HCT116 (cell line): ENCODE measurements around the gene ZNF165. TPM values are rescaled to one million over a fixed set of nuclear protein-coding genes. Genes with fewer than 3 reads are reported as not detected.

ENCODE experiments used
- ATAC-seq: fragments of 200-7000 bp; cut with Tn5 transposase; 2 replicates; pipeline ENCODE4 v1.9.1; 2020; ENCODE audit warnings: mild to moderate bottlenecking, moderate library complexity
- BruUV-seq: library from RNA; stranded (reverse); fragments of 400-500 nt; replicated peaks from 2 replicates; lab custom pipeline; 2021; lab: Mats Ljungman, UMichigan
- CTCF ChIA-PET: fragments of 300-600 bp; sonication (Branson Sonifier 250); formaldehyde crosslinking; loops from one replicate; lab custom pipeline; 2021; ENCODE audit warnings: antibody characterized with exemption; lab: Charles Lee
- POLR2A ChIA-PET: fragments of 300-600, 350-600 bp; sonication (Branson Sonifier 250); formaldehyde crosslinking; loops from one replicate; lab custom pipeline; 2021; ENCODE audit warnings: antibody characterized with exemption; lab: Charles Lee
- RAD21 ChIA-PET, 2 experiments: fragments of 300-600 bp; sonication (Branson Sonifier 250); formaldehyde crosslinking; loops; one replicate each; lab custom pipeline; 2023; ENCODE audit warnings: low total read pairs in 2 of 2; ENCODE audit not compliant: uncharacterized antibody in 2 of 2, unreplicated experiment in 2 of 2, low non-redundant PET in 1 of 2; lab: Charles Lee
- DNase-seq: peaks from one replicate; pipeline ENCODE4 v3.0.0-alpha.2; 2010; ENCODE audit warnings: low read depth, low spot score
- H2AFZ ChIP-seq: fragments of 200-600 bp; shearing (Covaris generic), sonication (generic); 2 replicates; pipeline ENCODE4 v1.6.1; 2017; ENCODE audit warnings: low read depth, mixed run types, mixed read lengths, antibody characterized with exemption, low read length; ENCODE audit not compliant: poor library complexity, severe bottlenecking
- H3K27ac ChIP-seq: 2 replicates; pipeline ENCODE4 v1.5.1; 2012; ENCODE audit warnings: low read depth, low read length
- H3K27me3 ChIP-seq: fragments of 200-600 bp; sonication (generic); 2 replicates; pipeline ENCODE4 v1.6.1; 2016; ENCODE audit warnings: mixed run types, low read length, mixed read lengths; ENCODE audit not compliant: insufficient read depth
- H3K36me3 ChIP-seq, 2 experiments: fragments of 200-500 bp in 1 of 2; fragments of 200-600 bp in 1 of 2; sonication (Bioruptor generic) in 1 of 2; sonication (generic) in 1 of 2; 2 replicates each; pipeline versions ENCODE4 v1.5.1 to v1.6.1; 2014 to 2016; ENCODE audit warnings: low read length in 2 of 2, inconsistent platforms in 1 of 2, mixed read lengths in 1 of 2, mixed run types in 1 of 2; ENCODE audit not compliant: insufficient read depth in 2 of 2, control insufficient read depth in 1 of 2
- H3K4me1 ChIP-seq, 2 experiments: fragments of 200-600 bp in 1 of 2; sonication (generic) in 1 of 2; 2 replicates each; pipeline versions ENCODE4 v1.5.1 to v1.6.1; 2012 to 2017; ENCODE audit warnings: low read length in 2 of 2, inconsistent platforms in 1 of 2, mild to moderate bottlenecking in 1 of 2, mixed read lengths in 1 of 2, mixed run types in 1 of 2, moderate library complexity in 1 of 2; ENCODE audit not compliant: insufficient read depth in 2 of 2, control insufficient read depth in 1 of 2
- H3K4me2 ChIP-seq: fragments of 200-600 bp; sonication (generic); 2 replicates; pipeline ENCODE4 v1.6.1; 2017; ENCODE audit warnings: mixed run types, low read length, mixed read lengths
- H3K4me3 ChIP-seq, 2 experiments: fragments of 200-600 bp in 1 of 2; sonication (generic) in 1 of 2; replicated peaks in 1 of 2; 2 replicates each; pipeline ENCODE4 v1.5.1; 2011 to 2016; ENCODE audit warnings: low read length in 2 of 2, control low read depth in 1 of 2, low read depth in 1 of 2, mild to moderate bottlenecking in 1 of 2, mixed read lengths in 1 of 2, mixed run types in 1 of 2
- H3K79me2 ChIP-seq: fragments of 200-600 bp; sonication (generic); 2 replicates; pipeline ENCODE4 v1.6.1; 2017; ENCODE audit warnings: mild to moderate bottlenecking, mixed run types, low read length, moderate library complexity, mixed read lengths; ENCODE audit not compliant: insufficient read depth
- H3K9ac ChIP-seq: fragments of 200-600 bp; sonication (generic); 2 replicates; pipeline ENCODE4 v1.6.1; 2016; ENCODE audit warnings: low read length, mixed read lengths
- H3K9me2 ChIP-seq: fragments of 200-600 bp; sonication (generic), shearing (Covaris generic); 2 replicates; pipeline ENCODE4 v1.6.1; 2017; ENCODE audit warnings: mixed run types, mild to moderate bottlenecking, moderate library complexity; ENCODE audit not compliant: insufficient read depth
- H3K9me3 ChIP-seq, 2 experiments: fragments of 200-500 bp in 1 of 2; fragments of 200-600 bp in 1 of 2; sonication (Bioruptor generic) in 1 of 2; sonication (generic) in 1 of 2; 2 replicates each; pipeline ENCODE4 v1.6.1; 2014 to 2017; ENCODE audit warnings: low read length in 2 of 2, mixed read lengths in 2 of 2, inconsistent platforms in 1 of 2, low read depth in 1 of 2, mild to moderate bottlenecking in 1 of 2, mixed run types in 1 of 2, moderate library complexity in 1 of 2; ENCODE audit not compliant: control insufficient read depth in 1 of 2, insufficient read depth in 1 of 2
- H4K20me1 ChIP-seq: fragments of 200-600 bp; sonication (generic), shearing (Covaris generic); 2 replicates; pipeline ENCODE4 v1.6.1; 2017; ENCODE audit warnings: mixed run types, mild to moderate bottlenecking, moderate library complexity; ENCODE audit not compliant: insufficient read depth
- CEBPB ChIP-seq: IDR thresholded peaks from 2 replicates; pipeline ENCODE4 v1.6.1; 2012; ENCODE audit warnings: low read depth
- CTCF ChIP-seq, 3 experiments: fragments of 200-600 bp in 1 of 3; sonication (generic) in 1 of 3; IDR thresholded peaks in 2 of 3; conservative IDR thresholded peaks in 1 of 3; 2 replicates each; pipeline ENCODE4 v1.5.1; 2012 to 2017; ENCODE audit warnings: low read depth in 2 of 3, low read length in 2 of 3, antibody characterized with exemption in 1 of 3, borderline replicate concordance in 1 of 3, control low read depth in 1 of 3, mild to moderate bottlenecking in 1 of 3, mixed read lengths in 1 of 3, mixed run types in 1 of 3, moderate library complexity in 1 of 3; ENCODE audit not compliant: insufficient read depth in 1 of 3
- EZH2 ChIP-seq: fragments of 200-600 bp; sonication (generic); IDR thresholded peaks from 2 replicates; pipeline ENCODE4 v1.6.1; 2017; ENCODE audit warnings: antibody characterized with exemption, mixed run types
- FOSL1 ChIP-seq: IDR thresholded peaks from 2 replicates; pipeline ENCODE4 v1.6.1; 2012; ENCODE audit warnings: low read depth
- JUND ChIP-seq: IDR thresholded peaks from 2 replicates; pipeline ENCODE4 v1.6.1; 2012
- POLR2A ChIP-seq: IDR thresholded peaks from 2 replicates; pipeline ENCODE4 v1.7.0; 2011; ENCODE audit warnings: borderline replicate concordance; ENCODE audit not compliant: insufficient read depth, insufficient read length; ENCODE audit errors: extremely low read depth
- POLR2AphosphoS5 ChIP-seq: IDR thresholded peaks from 2 replicates; pipeline ENCODE4 v1.6.1; 2011; ENCODE audit warnings: mild to moderate bottlenecking, low read depth, low read length, moderate library complexity
- RAD21 ChIP-seq: IDR thresholded peaks from 2 replicates; pipeline ENCODE4 v1.6.1; 2012; ENCODE audit warnings: low read depth, mild to moderate bottlenecking
- TCF7L2 ChIP-seq: IDR thresholded peaks from 2 replicates; pipeline ENCODE4 v1.7.0; 2011; ENCODE audit warnings: borderline replicate concordance, inconsistent platforms; ENCODE audit not compliant: insufficient read depth, insufficient read length; ENCODE audit errors: extremely low read depth
- ZNF274 ChIP-seq: fragments of 200-500 bp; sonication (Bioruptor generic); IDR thresholded peaks from 2 replicates; pipeline ENCODE4 v1.6.1; 2014; ENCODE audit warnings: mild to moderate bottlenecking, low read depth, low read length, inconsistent platforms
- intact Hi-C: fragments of 100-400 bp; cut with micrococcal nuclease; formaldehyde crosslinking; loops from 2 replicates; pipeline ENCODE4 v1.10.0; 2022
- total RNA-seq: library from RNA; stranded (reverse); gene quantifications from one replicate; pipeline ENCODE4 v1.2.1, GENCODE V29; 2021; ENCODE audit not compliant: unreplicated experiment

ZNF165 gene
- total RNA-seq, 1 experiment from 2014 or later = 11.2 TPM

DNA sequence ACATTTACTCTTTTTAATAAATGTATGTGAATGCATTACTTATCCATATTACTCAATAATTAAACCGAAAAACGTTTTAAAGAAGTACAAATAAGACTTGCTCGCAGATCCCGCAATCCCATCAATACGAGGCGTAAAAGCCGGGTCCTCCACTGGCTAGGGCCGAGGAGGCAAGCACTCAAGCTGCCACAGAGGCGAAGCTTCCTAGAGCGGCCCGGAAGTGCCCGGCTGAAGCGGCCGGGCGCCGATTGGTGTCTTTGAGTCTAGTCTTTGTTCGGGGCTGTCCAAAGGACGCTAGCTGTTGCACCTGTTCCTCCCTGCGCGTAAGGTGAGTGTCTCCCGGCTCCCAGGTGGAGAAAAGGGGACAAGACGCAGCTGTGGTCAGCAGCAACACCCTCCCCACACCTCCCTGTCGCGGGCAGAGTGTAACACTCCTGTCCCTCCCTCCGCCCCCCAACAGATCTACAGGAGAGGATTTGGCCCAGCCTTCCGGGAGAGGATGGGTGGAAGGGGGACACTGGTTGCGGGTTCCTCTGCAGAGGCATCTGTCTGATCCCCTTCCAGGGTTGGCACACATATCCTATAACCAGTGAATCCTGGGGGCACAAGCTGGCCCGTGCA is 44.1 kb downstream of the ZNF165 start, which contains the start of gene ZSCAN16 (continued):
- no peak for TF ChIP-seq CTCF (IDR thresholded peaks at IDR 0.05 in 2 of 3, conservative IDR thresholded peaks at IDR 0.05 in 1 of 3; ENCODE audit: borderline replicate concordance in 1 of 3, insufficient read depth in 1 of 3, low read depth in 2 of 3, low read length in 2 of 3)
- no peak for TF ChIP-seq ZNF274
- no peak; the same call in 1 of the 2 replicates for TF ChIP-seq FOSL1

GRCh38 chr6:28124971-28125353 is 44.6 kb downstream of the ZNF165 start:
- Histone ChIP-seq H3K4me1 (peaks cover 7 to 12% of the 10 kb centered on the region in 2 experiments; a peak in 2 of 4 replicates), H3K9ac (peak overlapping the region; percentile 60), H3K27me3 (no peaks in the 10 kb centered on the region), H3K9me2 (no peaks in the 10 kb centered on the region), H3K79me2 (peaks cover 58% of the 10 kb centered on the region), H2AFZ (no peak overlapping the region), H4K20me1 (no peaks in the 10 kb centered on the region), H3K4me2 (peak overlapping the region; percentile 76), H3K36me3 (peaks cover 17 to 30% of the 10 kb centered on the region in 2 experiments; a peak in 3 of 4 replicates), H3K27ac (peak overlapping the region; percentile 35; the same call in 1 of the 2 replicates), H3K4me3 (peak overlapping the region; percentile 73 to 79), H3K9me3 (no peaks in the 10 kb centered on the region)
- ChIA-PET CTCF (no interaction called here), POLR2A (interaction anchor here (0.9 to 2.7 kb wide), 4 partner anchors 12 to 231 kb away, joined by 3 to 21 read pairs (median 4); partner anchors contain the start of gene ZKSCAN8), RAD21 (no interaction called here)
- BruUV-seq = TSS peak; percentile 68
- intact Hi-C loops = loop anchor here (2.0 kb wide), 1 partner anchor 16 kb away; the partner anchor contains the start of gene ZKSCAN8
- ATAC-seq = no peak; the same call in 1 of the 2 replicates
- DNase-seq = no peak
- no peak for TF ChIP-seq POLR2A
- no peak for TF ChIP-seq RAD21
- no peak for TF ChIP-seq POLR2AphosphoS5
- TF ChIP-seq CTCF (IDR thresholded peaks at IDR 0.05 in 2 of 3, conservative IDR thresholded peaks at IDR 0.05 in 1 of 3; ENCODE audit: borderline replicate concordance in 1 of 3, insufficient read depth in 1 of 3, low read depth in 2 of 3, low read length in 2 of 3) = no peak
- TF ChIP-seq TCF7L2 = no peak
- TF ChIP-seq JUND = no peak
- TF ChIP-seq EZH2 = no peak
- TF ChIP-seq CEBPB = no peak
